ENCODE data around the gene PEX14. TPM values are rescaled to one million over a fixed set of nuclear protein-coding genes. Genes with fewer than 3 reads are reported as not detected.

Gene PEX14
- total RNA-seq, 1 experiment from 2014 or later, result 29.3 TPM

DNA sequence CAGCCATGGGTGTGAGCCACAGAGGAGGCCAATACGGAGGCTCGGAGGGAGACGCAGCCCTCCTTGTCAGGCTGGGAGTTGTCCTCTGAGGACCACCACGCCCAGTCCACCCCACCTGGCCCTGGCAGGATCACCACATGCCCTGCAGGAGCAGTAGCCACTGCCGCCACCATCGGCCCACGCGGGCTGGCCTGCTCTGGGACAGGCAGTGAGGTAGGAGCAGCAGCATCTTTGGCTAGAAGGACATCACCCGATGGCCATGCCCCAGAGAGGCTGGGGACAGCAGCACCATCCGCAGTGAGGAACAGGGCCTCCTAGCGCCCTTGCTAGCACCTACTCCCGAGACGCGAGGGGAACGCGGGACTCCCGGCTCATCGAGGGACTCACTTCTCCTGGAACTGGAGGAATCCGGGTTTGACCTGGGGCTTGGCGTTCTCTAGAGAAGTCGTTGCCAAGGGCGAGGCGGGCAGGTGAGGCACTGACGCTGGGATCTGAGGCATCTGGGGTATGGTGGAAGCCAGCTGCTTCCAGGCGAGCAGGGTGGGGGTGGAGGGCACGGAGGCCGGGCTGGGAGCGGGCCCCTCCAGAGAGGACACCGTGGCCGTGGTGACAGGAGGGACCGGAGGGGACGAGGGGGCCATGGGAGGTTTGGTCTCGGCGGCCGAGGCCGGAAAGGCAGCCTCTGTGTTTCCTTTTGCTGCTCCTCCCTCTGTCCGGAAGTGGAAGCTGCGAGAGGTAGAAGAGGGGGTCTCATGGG is 172.8 kb downstream of the PEX14 start:
- Histone ChIP-seq H3K27me3 (ENCODE audit: insufficient read depth, low read length) (no peaks in the 10 kb centered on the region), H3K9ac (ENCODE audit: low read length) (no peak overlapping the region), H3K4me2 (ENCODE audit: low read length) (no peak overlapping the region), H3K27ac (ENCODE audit: low read depth, low read length) (no peak overlapping the region), H3K36me3 (ENCODE audit: control insufficient read depth in 1 of 2, insufficient read depth in 2 of 2, low read length in 2 of 2) (no peaks in the 10 kb centered on the region), H3K4me3 (replicated peaks in 1 of 2; ENCODE audit: low read depth in 1 of 2, low read length in 2 of 2) (no peak overlapping the region), H3K9me2 (ENCODE audit: insufficient read depth) (no peaks in the 10 kb centered on the region), H2AFZ (ENCODE audit: low read depth, low read length, poor library complexity, severe bottlenecking) (no peak overlapping the region), H3K79me2 (ENCODE audit: insufficient read depth, low read length) (no peaks in the 10 kb centered on the region), H3K4me1 (ENCODE audit: control insufficient read depth in 1 of 2, insufficient read depth in 2 of 2, low read length in 2 of 2) (peaks cover 0 to 20% of the 10 kb centered on the region in 2 experiments; a peak in 2 of 4 replicates), H4K20me1 (ENCODE audit: insufficient read depth) (no peaks in the 10 kb centered on the region), H3K9me3 (ENCODE audit: control insufficient read depth in 1 of 2, insufficient read depth in 1 of 2, low read depth in 1 of 2, low read length in 2 of 2) (no peaks in the 10 kb centered on the region)
- intact Hi-C loops (cut with micrococcal nuclease), result no loop called here
- DNase-seq (ENCODE audit: low read depth, low spot score) (no peak), ATAC-seq (no peak)
- ChIA-PET CTCF (no interaction called here), POLR2A (no interaction called here), RAD21 (ENCODE audit: low non-redundant PET in 1 of 2, low total read pairs in 2 of 2, uncharacterized antibody in 2 of 2, unreplicated experiment in 2 of 2) (no interaction called here)
- TF ChIP-seq, protein P1, sequence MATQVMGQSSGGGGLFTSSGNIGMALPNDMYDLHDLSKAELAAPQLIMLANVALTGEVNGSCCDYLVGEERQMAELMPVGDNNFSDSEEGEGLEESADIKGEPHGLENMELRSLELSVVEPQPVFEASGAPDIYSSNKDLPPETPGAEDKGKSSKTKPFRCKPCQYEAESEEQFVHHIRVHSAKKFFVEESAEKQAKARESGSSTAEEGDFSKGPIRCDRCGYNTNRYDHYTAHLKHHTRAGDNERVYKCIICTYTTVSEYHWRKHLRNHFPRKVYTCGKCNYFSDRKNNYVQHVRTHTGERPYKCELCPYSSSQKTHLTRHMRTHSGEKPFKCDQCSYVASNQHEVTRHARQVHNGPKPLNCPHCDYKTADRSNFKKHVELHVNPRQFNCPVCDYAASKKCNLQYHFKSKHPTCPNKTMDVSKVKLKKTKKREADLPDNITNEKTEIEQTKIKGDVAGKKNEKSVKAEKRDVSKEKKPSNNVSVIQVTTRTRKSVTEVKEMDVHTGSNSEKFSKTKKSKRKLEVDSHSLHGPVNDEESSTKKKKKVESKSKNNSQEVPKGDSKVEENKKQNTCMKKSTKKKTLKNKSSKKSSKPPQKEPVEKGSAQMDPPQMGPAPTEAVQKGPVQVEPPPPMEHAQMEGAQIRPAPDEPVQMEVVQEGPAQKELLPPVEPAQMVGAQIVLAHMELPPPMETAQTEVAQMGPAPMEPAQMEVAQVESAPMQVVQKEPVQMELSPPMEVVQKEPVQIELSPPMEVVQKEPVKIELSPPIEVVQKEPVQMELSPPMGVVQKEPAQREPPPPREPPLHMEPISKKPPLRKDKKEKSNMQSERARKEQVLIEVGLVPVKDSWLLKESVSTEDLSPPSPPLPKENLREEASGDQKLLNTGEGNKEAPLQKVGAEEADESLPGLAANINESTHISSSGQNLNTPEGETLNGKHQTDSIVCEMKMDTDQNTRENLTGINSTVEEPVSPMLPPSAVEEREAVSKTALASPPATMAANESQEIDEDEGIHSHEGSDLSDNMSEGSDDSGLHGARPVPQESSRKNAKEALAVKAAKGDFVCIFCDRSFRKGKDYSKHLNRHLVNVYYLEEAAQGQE (IDR thresholded peaks at IDR 0.05; ENCODE audit: low read depth), result no peak
- TF ChIP-seq ZFX (IDR thresholded peaks at IDR 0.05) (no peak), FOSL1 (IDR thresholded peaks at IDR 0.05; ENCODE audit: low read depth) (no peak)
- BruUV-seq (replicated peaks), result no TSS peak
